Effector memory CD8-positive, alpha-beta T cell (primary cell): ENCODE results near the gene TBC1D1.
A peak's percentile ranks its signal among the peaks of the same experiment; 100 is the strongest.

Source experiments
- ATAC-seq: fragments of 150-1000 bp; cut with Tn5 transposase; replicated peaks from 2 replicates; pipeline ENCODE4 v1.10.0; 2021; ENCODE audit warnings: mild to moderate bottlenecking, moderate library complexity
- DNase-seq, 3 experiments: peaks; one replicate each; pipeline ENCODE4 v3.0.0; 2021
- H3K27ac Mint-ChIP-seq, 2 donors: one replicate each; pipeline ENCODE4 v1.8.0; 2022; ENCODE audit warnings: mild to moderate bottlenecking in 2 of 2, mixed read lengths in 2 of 2, moderate library complexity in 2 of 2
- H3K27me3 Mint-ChIP-seq, 2 donors: one replicate each; pipeline ENCODE4 v1.8.0; 2022; ENCODE audit warnings: mixed read lengths in 2 of 2
- H3K36me3 Mint-ChIP-seq: one replicate; pipeline ENCODE4 v1.8.0; 2022; ENCODE audit warnings: mild to moderate bottlenecking, moderate library complexity, mixed read lengths; ENCODE audit not compliant: insufficient read depth
- H3K4me1 Mint-ChIP-seq, 2 donors: one replicate each; pipeline ENCODE4 v1.8.0; 2022; ENCODE audit warnings: low read depth in 2 of 2, mixed read lengths in 2 of 2
- H3K4me3 Mint-ChIP-seq, 2 donors: one replicate each; pipeline ENCODE4 v1.8.0; 2022; ENCODE audit warnings: mild to moderate bottlenecking in 2 of 2, mixed read lengths in 2 of 2, moderate library complexity in 2 of 2
- H3K9me3 Mint-ChIP-seq, 2 donors: one replicate each; pipeline ENCODE4 v1.8.0; 2022; ENCODE audit warnings: mixed read lengths in 2 of 2

TBC1D1 gene

GRCh38 chr4:38106311-38106710 lies 215.4 kb downstream of the TBC1D1 start:
- H3K4me3 Mint-ChIP-seq = no peak overlapping the region
- ATAC-seq = no peak
- H3K4me1 Mint-ChIP-seq = peaks cover 3 to 9% of the 10 kb centered on the region in 2 donors
- DNase-seq = no peak
- H3K36me3 Mint-ChIP-seq = peaks cover 37% of the 10 kb centered on the region
- H3K27ac Mint-ChIP-seq = no peak overlapping the region
- no peaks in the 10 kb centered on the region for H3K9me3 Mint-ChIP-seq
- no peaks in the 10 kb centered on the region for H3K27me3 Mint-ChIP-seq

GRCh38 chr4:38106886-38107514 lies 216.1 kb downstream of the TBC1D1 start:
- H3K4me3 Mint-ChIP-seq = no peak overlapping the region
- no peaks in the 10 kb centered on the region for H3K9me3 Mint-ChIP-seq
- DNase-seq (no peak), ATAC-seq (no peak)
- peak overlapping the region; percentile 66 to 85 for H3K27ac Mint-ChIP-seq
- H3K27me3 Mint-ChIP-seq = no peaks in the 10 kb centered on the region
- peaks cover 3 to 9% of the 10 kb centered on the region in 2 donors for H3K4me1 Mint-ChIP-seq
- peaks cover 35% of the 10 kb centered on the region for H3K36me3 Mint-ChIP-seq

- Mint-ChIP-seq H3K9me3 (no peaks in the 10 kb centered on the region), H3K27me3 (no peaks in the 10 kb centered on the region), H3K4me1 (peaks cover 3 to 9% of the 10 kb centered on the region in 2 donors), H3K27ac (peak overlapping the region in 1 of 2 donors; percentile 66), H3K36me3 (peaks cover 30% of the 10 kb centered on the region), H3K4me3 (no peak overlapping the region)
- no peak for ATAC-seq
- DNase-seq = no peak
These were observed 216.9 kb downstream of the TBC1D1 start for GRCh38 chr4:38107818-38108217.

- DNase-seq (no peak), ATAC-seq (no peak)
- Mint-ChIP-seq H3K27ac (peak overlapping the region; percentile 22 to 75), H3K9me3 (no peaks in the 10 kb centered on the region), H3K36me3 (peaks cover 20% of the 10 kb centered on the region), H3K4me3 (no peak overlapping the region), H3K27me3 (no peaks in the 10 kb centered on the region), H3K4me1 (peaks cover 3 to 9% of the 10 kb centered on the region in 2 donors)
These were observed 218.5 kb downstream of the TBC1D1 start for GRCh38 chr4:38109370-38109769.

- no peak for DNase-seq
- Mint-ChIP-seq H3K27me3 (no peaks in the 10 kb centered on the region), H3K36me3 (peaks cover 18% of the 10 kb centered on the region), H3K4me3 (no peak overlapping the region), H3K9me3 (no peaks in the 10 kb centered on the region), H3K27ac (peak overlapping the region; percentile 22 to 75), H3K4me1 (peaks cover 3 to 9% of the 10 kb centered on the region in 2 donors)
- ATAC-seq = no peak
These were observed 219.0 kb downstream of the TBC1D1 start for GRCh38 chr4:38109896-38110295.

GRCh38 chr4:38111024-38111423 lies 220.1 kb downstream of the TBC1D1 start:
- ATAC-seq = no peak
- peaks cover 17% of the 10 kb centered on the region for H3K36me3 Mint-ChIP-seq
- no peaks in the 10 kb centered on the region for H3K27me3 Mint-ChIP-seq
- no peak for DNase-seq
- H3K4me3 Mint-ChIP-seq = no peak overlapping the region
- peaks cover 3 to 9% of the 10 kb centered on the region in 2 donors for H3K4me1 Mint-ChIP-seq
- no peaks in the 10 kb centered on the region for H3K9me3 Mint-ChIP-seq
- peak overlapping the region; percentile 13 to 78 for H3K27ac Mint-ChIP-seq

GRCh38 chr4:38111717-38112116 lies 220.8 kb downstream of the TBC1D1 start:
- no peak overlapping the region for H3K27ac Mint-ChIP-seq
- peaks cover 22% of the 10 kb centered on the region for H3K36me3 Mint-ChIP-seq

GRCh38 chr4:38113132-38113531 lies 222.2 kb downstream of the TBC1D1 start:
- no peak overlapping the region for H3K27ac Mint-ChIP-seq
- no peak overlapping the region for H3K4me3 Mint-ChIP-seq
- no peaks in the 10 kb centered on the region for H3K27me3 Mint-ChIP-seq

More at GRCh38 chr4:38111717-38112116, 220.8 kb downstream of the TBC1D1 start:
- Mint-ChIP-seq H3K9me3 (no peaks in the 10 kb centered on the region), H3K4me3 (no peak overlapping the region), H3K27me3 (no peaks in the 10 kb centered on the region), H3K4me1 (peaks cover 3 to 9% of the 10 kb centered on the region in 2 donors)
- DNase-seq (no peak), ATAC-seq (no peak)

GRCh38 chr4:38113551-38113950 lies 222.7 kb downstream of the TBC1D1 start:
- peaks cover 17% of the 10 kb centered on the region for H3K36me3 Mint-ChIP-seq
- H3K9me3 Mint-ChIP-seq = no peaks in the 10 kb centered on the region
- no peak overlapping the region for H3K4me3 Mint-ChIP-seq

More at GRCh38 chr4:38113132-38113531, 222.2 kb downstream of the TBC1D1 start:
- no peaks in the 10 kb centered on the region for H3K9me3 Mint-ChIP-seq
- H3K4me1 Mint-ChIP-seq = no peaks in the 10 kb centered on the region
- H3K36me3 Mint-ChIP-seq = peaks cover 16% of the 10 kb centered on the region
- no peak for ATAC-seq
- DNase-seq = no peak

GRCh38 chr4:38114386-38115150 lies 223.7 kb downstream of the TBC1D1 start:
- Mint-ChIP-seq H3K36me3 (peaks cover 24% of the 10 kb centered on the region), H3K27ac (peak overlapping the region in 1 of 2 donors; percentile 42), H3K9me3 (no peaks in the 10 kb centered on the region), H3K4me3 (no peak overlapping the region), H3K4me1 (peaks cover 0 to 4% of the 10 kb centered on the region in 2 donors), H3K27me3 (no peaks in the 10 kb centered on the region)
- DNase-seq (no peak), ATAC-seq (no peak)

More at GRCh38 chr4:38113551-38113950, 222.7 kb downstream of the TBC1D1 start:
- H3K27me3 Mint-ChIP-seq = no peaks in the 10 kb centered on the region
- no peak for ATAC-seq
- no peak overlapping the region for H3K27ac Mint-ChIP-seq
- no peak for DNase-seq
- peaks cover 0 to under 1% of the 10 kb centered on the region in 2 donors for H3K4me1 Mint-ChIP-seq

- Mint-ChIP-seq H3K27me3 (no peaks in the 10 kb centered on the region), H3K9me3 (no peaks in the 10 kb centered on the region), H3K4me1 (peaks cover 0 to 4% of the 10 kb centered on the region in 2 donors), H3K4me3 (no peak overlapping the region), H3K27ac (peak overlapping the region in 1 of 2 donors; percentile 47), H3K36me3 (peaks cover 28% of the 10 kb centered on the region)
- DNase-seq (no peak), ATAC-seq (no peak)
These were observed 224.7 kb downstream of the TBC1D1 start for GRCh38 chr4:38115601-38116000.

GRCh38 chr4:38117591-38117990 lies 226.7 kb downstream of the TBC1D1 start:
- ATAC-seq = no peak
- H3K4me1 Mint-ChIP-seq = peaks cover 0 to 4% of the 10 kb centered on the region in 2 donors
- H3K9me3 Mint-ChIP-seq = no peaks in the 10 kb centered on the region
- H3K27me3 Mint-ChIP-seq = no peaks in the 10 kb centered on the region
- peaks cover 30% of the 10 kb centered on the region for H3K36me3 Mint-ChIP-seq
- H3K27ac Mint-ChIP-seq = peak overlapping the region in 1 of 2 donors; percentile 46
- no peak for DNase-seq
- no peak overlapping the region for H3K4me3 Mint-ChIP-seq

GRCh38 chr4:38119668-38120385 lies 228.9 kb downstream of the TBC1D1 start:
- no peak overlapping the region for H3K4me3 Mint-ChIP-seq
- no peaks in the 10 kb centered on the region for H3K9me3 Mint-ChIP-seq
- H3K27me3 Mint-ChIP-seq = no peaks in the 10 kb centered on the region
- H3K27ac Mint-ChIP-seq = no peak overlapping the region
- no peak for ATAC-seq
- peaks cover 0 to 4% of the 10 kb centered on the region in 2 donors for H3K4me1 Mint-ChIP-seq
- peaks cover 30% of the 10 kb centered on the region for H3K36me3 Mint-ChIP-seq
- no peak for DNase-seq
